H9 (cell line): ENCODE results near the gene MYLK4. TPM values are rescaled to one million over a fixed set of nuclear protein-coding genes. Genes with fewer than 3 reads are reported as not detected.

Source experiments
- DNase-seq: peaks from one replicate; pipeline ENCODE4 v3.0.0-alpha.2; 2017
- H2AFZ ChIP-seq: one replicate; pipeline ENCODE4 v1.6.1; 2013; ENCODE audit warnings: mild to moderate bottlenecking, low read length, control low read depth, moderate library complexity
- H2AK5ac ChIP-seq: 2 replicates; pipeline ENCODE4 v1.6.1; 2013; ENCODE audit warnings: low read length, control low read depth, mixed read lengths; ENCODE audit not compliant: insufficient read length
- H2BK120ac ChIP-seq: one replicate; pipeline ENCODE4 v1.6.1; 2013; ENCODE audit warnings: low read depth, mild to moderate bottlenecking, low read length, control low read depth, inconsistent platforms; ENCODE audit not compliant: poor library complexity, severe bottlenecking
- H2BK12ac ChIP-seq: 2 replicates; pipeline ENCODE4 v1.6.1; 2013; ENCODE audit warnings: low read length, control low read depth, mixed read lengths, low read depth; ENCODE audit not compliant: insufficient read length
- H2BK15ac ChIP-seq: 2 replicates; pipeline ENCODE4 v1.6.1; 2013; ENCODE audit warnings: low read depth, low read length, control low read depth
- H2BK20ac ChIP-seq: one replicate; pipeline ENCODE4 v1.6.1; 2013; ENCODE audit warnings: low read depth, mild to moderate bottlenecking, low read length, control low read depth, inconsistent platforms; ENCODE audit not compliant: poor library complexity, severe bottlenecking
- H2BK5ac ChIP-seq: 2 replicates; pipeline ENCODE4 v1.6.1; 2013; ENCODE audit warnings: low read length, control low read depth, mixed read lengths; ENCODE audit not compliant: insufficient read length
- H3K14ac ChIP-seq: 2 replicates; pipeline ENCODE4 v1.6.1; 2013; ENCODE audit warnings: low read length, control low read depth; ENCODE audit not compliant: insufficient read depth
- H3K18ac ChIP-seq: 2 replicates; pipeline ENCODE4 v1.6.1; 2013; ENCODE audit warnings: low read depth, mild to moderate bottlenecking, mixed read lengths, low read length, control low read depth; ENCODE audit not compliant: insufficient read length
- H3K23ac ChIP-seq: 2 replicates; pipeline ENCODE4 v1.6.1; 2013; ENCODE audit warnings: low read length, control low read depth, mixed read lengths, low read depth; ENCODE audit not compliant: insufficient read length
- H3K23me2 ChIP-seq: 2 replicates; pipeline ENCODE4 v1.6.1; 2013; ENCODE audit warnings: low read depth, mild to moderate bottlenecking, mixed read lengths, low read length, control low read depth; ENCODE audit not compliant: insufficient read length, poor library complexity, severe bottlenecking
- H3K27ac ChIP-seq: 2 replicates; pipeline ENCODE4 v1.5.1; 2013; ENCODE audit warnings: low read length, control low read depth, mixed read lengths, low read depth; ENCODE audit not compliant: insufficient read length
- H3K27me3 ChIP-seq: 2 replicates; pipeline ENCODE4 v1.6.1; 2013; ENCODE audit warnings: low read length, control low read depth, inconsistent platforms; ENCODE audit not compliant: insufficient read depth
- H3K4ac ChIP-seq: 2 replicates; pipeline ENCODE4 v1.6.1; 2013; ENCODE audit warnings: low read depth, mild to moderate bottlenecking, control low read depth, inconsistent platforms, low read length, moderate library complexity
- H3K4me1 ChIP-seq: 2 replicates; pipeline ENCODE4 v1.6.1; 2013; ENCODE audit warnings: low read length, control low read depth, inconsistent platforms; ENCODE audit not compliant: insufficient read depth
- H3K4me2 ChIP-seq: 2 replicates; pipeline ENCODE4 v1.6.1; 2013; ENCODE audit warnings: low read length, control low read depth, mixed read lengths; ENCODE audit not compliant: insufficient read length, insufficient read depth
- H3K56ac ChIP-seq: 2 replicates; pipeline ENCODE4 v1.6.1; 2013; ENCODE audit warnings: low read depth, mild to moderate bottlenecking, mixed read lengths, low read length, control low read depth; ENCODE audit not compliant: insufficient read length
- H3K79me1 ChIP-seq: 2 replicates; pipeline ENCODE4 v1.6.1; 2013; ENCODE audit warnings: low read depth, mild to moderate bottlenecking, moderate library complexity, low read length, control low read depth, inconsistent platforms; ENCODE audit not compliant: insufficient read depth, poor library complexity, severe bottlenecking
- H3K79me2 ChIP-seq: 2 replicates; pipeline ENCODE4 v1.6.1; 2013; ENCODE audit warnings: low read length, control low read depth, inconsistent platforms; ENCODE audit not compliant: insufficient read depth
- H3K9ac ChIP-seq: 2 replicates; pipeline ENCODE4 v1.6.1; 2013; ENCODE audit warnings: low read length, control low read depth, mixed read lengths; ENCODE audit not compliant: insufficient read length; ENCODE audit errors: extremely low read depth
- H3K9me3 ChIP-seq: one replicate; pipeline ENCODE4 v1.6.1; 2013; ENCODE audit warnings: low read depth, low read length, inconsistent platforms; ENCODE audit not compliant: control insufficient read depth
- H3T11ph ChIP-seq: one replicate; pipeline ENCODE4 v1.6.1; 2013; ENCODE audit warnings: mild to moderate bottlenecking, low read length, control low read depth, inconsistent platforms
- H4K20me1 ChIP-seq: one replicate; pipeline ENCODE4 v1.6.1; 2013; ENCODE audit not compliant: control insufficient read depth, insufficient read length, insufficient read depth
- H4K5ac ChIP-seq: 2 replicates; pipeline ENCODE4 v1.6.1; 2013; ENCODE audit warnings: low read depth, mild to moderate bottlenecking, mixed read lengths, low read length, control low read depth; ENCODE audit not compliant: insufficient read length
- H4K8ac ChIP-seq: replicated peaks from 2 replicates; pipeline ENCODE4 v1.6.1; 2013; ENCODE audit warnings: low read length, control low read depth, mixed read lengths, low read depth; ENCODE audit not compliant: insufficient read length
- H4K91ac ChIP-seq: 2 replicates; pipeline ENCODE4 v1.6.1; 2013; ENCODE audit warnings: low read depth, mild to moderate bottlenecking, moderate library complexity, mixed read lengths, low read length, control low read depth; ENCODE audit not compliant: insufficient read length
- H3K27ac Mint-ChIP-seq, 3 experiments: 2 replicates in 2 of 3; 3 replicates in 1 of 3; pipeline ENCODE4 v1.8.0; 2020 to 2021; ENCODE audit warnings: mixed read lengths in 3 of 3, mild to moderate bottlenecking in 1 of 3, moderate library complexity in 1 of 3
- H3K27me3 Mint-ChIP-seq: 2 replicates; pipeline ENCODE4 v1.8.0; 2021; ENCODE audit warnings: low read depth, mild to moderate bottlenecking, moderate library complexity, mixed read lengths
- H3K36me3 Mint-ChIP-seq, 3 experiments: 2 replicates in 2 of 3; 3 replicates in 1 of 3; pipeline ENCODE4 v1.8.0; 2020 to 2021; ENCODE audit warnings: low read depth in 3 of 3, mixed read lengths in 3 of 3; ENCODE audit not compliant: insufficient read depth in 1 of 3
- H3K4me1 Mint-ChIP-seq, 2 experiments: 2 replicates each; pipeline ENCODE4 v1.8.0; 2020; ENCODE audit warnings: mixed read lengths in 2 of 2
- H3K4me3 Mint-ChIP-seq, 2 experiments: 2 replicates in 1 of 2; 3 replicates in 1 of 2; pipeline ENCODE4 v1.8.0; 2020 to 2021; ENCODE audit warnings: mild to moderate bottlenecking in 2 of 2, mixed read lengths in 2 of 2, moderate library complexity in 1 of 2
- H3K9me3 Mint-ChIP-seq, 2 experiments: 2 replicates in 1 of 2; 3 replicates in 1 of 2; pipeline ENCODE4 v1.8.0; 2020; ENCODE audit warnings: mild to moderate bottlenecking in 2 of 2, mixed read lengths in 2 of 2, moderate library complexity in 1 of 2
- WGBS: extraction: QIAGEN DNeasy Blood & Tissue Kit; methylation state at CpG from one replicate; pipeline ENCODE4 v1.1.7; 2013; ENCODE audit warnings: missing lambda C conversion rate, low lambda C conversion rate, mixed read lengths; ENCODE audit not compliant: insufficient read length; ENCODE audit errors: extremely low coverage; 5-methylcytosine and 5-hydroxymethylcytosine counted together
- total RNA-seq: library from RNA; stranded (reverse); gene quantifications from 2 replicates; pipeline ENCODE4 v1.2.1, GENCODE V29; 2021
- TF ChIP-seq, protein P1 (sequence below): fragments of 200-600 bp; sonication (generic); conservative IDR thresholded peaks from 3 replicates; pipeline ENCODE4 v1.8.0; 2021; ENCODE audit warnings: antibody characterized with exemption, mild to moderate bottlenecking

Gene MYLK4
- total RNA-seq, 1 experiment from 2014 or later: 0.28 TPM

DNA sequence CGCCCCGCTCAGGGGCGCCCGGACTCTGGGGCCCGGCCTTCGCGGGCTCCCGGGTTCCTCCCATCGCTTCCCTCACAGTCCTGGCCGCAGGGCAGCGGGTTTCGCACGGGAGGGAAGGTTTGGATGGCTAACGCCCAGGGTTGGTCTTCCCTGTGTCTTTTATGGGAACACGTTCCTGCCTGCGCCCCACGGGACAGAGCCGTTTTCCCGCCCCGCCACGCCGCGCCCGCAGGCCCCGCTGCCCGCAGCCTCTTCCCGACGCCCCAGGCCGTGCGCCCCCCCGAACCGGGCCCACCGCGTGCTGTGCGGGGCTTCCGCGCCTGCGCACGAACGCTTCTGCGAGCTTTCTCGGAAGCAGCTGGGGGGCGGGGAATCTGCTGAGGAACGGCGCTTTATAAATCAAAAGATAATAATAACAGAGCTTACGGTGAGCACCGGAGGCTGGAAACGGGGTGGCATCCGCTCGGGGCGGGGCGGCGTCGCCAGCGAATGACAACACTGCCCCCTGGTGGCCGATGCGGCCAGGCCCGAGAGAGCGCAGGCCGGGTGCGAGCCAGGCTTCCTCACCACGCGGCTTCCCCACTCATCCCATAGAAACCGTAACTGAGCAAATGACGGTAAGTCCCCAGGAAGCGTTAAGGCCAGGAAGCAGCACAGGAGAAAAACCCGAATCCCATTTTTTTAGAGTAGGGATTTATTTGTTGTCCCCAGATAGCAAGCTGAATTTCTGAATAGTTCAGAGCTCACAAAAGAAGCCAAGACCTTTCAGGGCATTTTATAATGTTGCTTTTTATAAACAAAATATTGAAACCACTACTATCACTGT lies 116.4 kb downstream of the MYLK4 start:
- H3K4me2 ChIP-seq: peak overlapping the region; percentile 25
- no peak overlapping the region for H2BK12ac ChIP-seq
- H3K4me3 Mint-ChIP-seq: peak overlapping the region; percentile 54 to 66; a peak in 3 of 5 replicates
- no peaks in the 10 kb centered on the region; the same call in 1 of the 2 replicates for H3K27me3 ChIP-seq
- no peak overlapping the region for H4K91ac ChIP-seq
- H4K20me1 ChIP-seq: no peaks in the 10 kb centered on the region
- DNase-seq: peak; percentile 88
- H2AK5ac ChIP-seq: no peak overlapping the region
- no peak overlapping the region for H2BK20ac ChIP-seq
- TF ChIP-seq, protein P1, sequence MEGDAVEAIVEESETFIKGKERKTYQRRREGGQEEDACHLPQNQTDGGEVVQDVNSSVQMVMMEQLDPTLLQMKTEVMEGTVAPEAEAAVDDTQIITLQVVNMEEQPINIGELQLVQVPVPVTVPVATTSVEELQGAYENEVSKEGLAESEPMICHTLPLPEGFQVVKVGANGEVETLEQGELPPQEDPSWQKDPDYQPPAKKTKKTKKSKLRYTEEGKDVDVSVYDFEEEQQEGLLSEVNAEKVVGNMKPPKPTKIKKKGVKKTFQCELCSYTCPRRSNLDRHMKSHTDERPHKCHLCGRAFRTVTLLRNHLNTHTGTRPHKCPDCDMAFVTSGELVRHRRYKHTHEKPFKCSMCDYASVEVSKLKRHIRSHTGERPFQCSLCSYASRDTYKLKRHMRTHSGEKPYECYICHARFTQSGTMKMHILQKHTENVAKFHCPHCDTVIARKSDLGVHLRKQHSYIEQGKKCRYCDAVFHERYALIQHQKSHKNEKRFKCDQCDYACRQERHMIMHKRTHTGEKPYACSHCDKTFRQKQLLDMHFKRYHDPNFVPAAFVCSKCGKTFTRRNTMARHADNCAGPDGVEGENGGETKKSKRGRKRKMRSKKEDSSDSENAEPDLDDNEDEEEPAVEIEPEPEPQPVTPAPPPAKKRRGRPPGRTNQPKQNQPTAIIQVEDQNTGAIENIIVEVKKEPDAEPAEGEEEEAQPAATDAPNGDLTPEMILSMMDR: peak; percentile 99
- H3T11ph ChIP-seq: no peak overlapping the region
- no peak overlapping the region for H3K23ac ChIP-seq
- no peak overlapping the region for H4K8ac ChIP-seq
- H3K27ac ChIP-seq: no peak overlapping the region
- no peaks in the 10 kb centered on the region for H3K79me2 ChIP-seq
- no peaks in the 10 kb centered on the region for H3K4me1 ChIP-seq
- no peak overlapping the region for H2AFZ ChIP-seq
- WGBS: no CpG with 5 or more reads among the region's 67 CpGs
- no peak overlapping the region for H3K4ac ChIP-seq
- H3K36me3 Mint-ChIP-seq: peaks cover 6 to 17% (median 7%) of the 10 kb centered on the region in 3 experiments; a peak in 5 of 7 replicates
- no peaks in the 10 kb centered on the region for H3K9me3 ChIP-seq
- H2BK5ac ChIP-seq: no peak overlapping the region
- H3K79me1 ChIP-seq: no peaks in the 10 kb centered on the region
- no peak overlapping the region for H4K5ac ChIP-seq
- H3K18ac ChIP-seq: peak overlapping the region; percentile 32
- peak overlapping the region; percentile 83; the same call in 1 of the 2 replicates for H3K14ac ChIP-seq
- H3K27ac Mint-ChIP-seq: 0 out of 7 replicates have a peak overlapping the region, but pooled peaks of 1 of the 3 experiments have one; percentile 74
- H3K23me2 ChIP-seq: no peaks in the 10 kb centered on the region
- H3K9ac ChIP-seq: no peak overlapping the region
- peaks cover 26 to 27% of the 10 kb centered on the region in 2 experiments for H3K4me1 Mint-ChIP-seq
- H3K56ac ChIP-seq: no peak overlapping the region
- H2BK15ac ChIP-seq: no peak overlapping the region
- H2BK120ac ChIP-seq: no peak overlapping the region
- H3K9me3 Mint-ChIP-seq: no peaks in the 10 kb centered on the region; a peak in 1 of 5 replicates
- H3K27me3 Mint-ChIP-seq: peaks cover 29% of the 10 kb centered on the region
